CD4-positive, alpha-beta T cell treated with Interleukin-12 subunit alpha and Interleukin-12 subunit beta, for 1 hour (primary cell): ENCODE measurements around the gene EDARADD.
"Not testable (repeated sequence)": the region's sequence is repeated elsewhere in the genome, so short reads cannot be mapped to it uniquely, and the experiment has no call there.

Source experiments
- DNase-seq: peaks from one replicate; pipeline ENCODE4 v3.0.0-alpha.2; 2020

EDARADD gene

GRCh38 chr1:236440373-236440772 lies 46.3 kb downstream of the EDARADD start:
- DNase-seq = no peak

- no peak for DNase-seq
Observed at GRCh38 chr1:236450779-236451178, 56.7 kb downstream of the EDARADD start.

GRCh38 chr1:236451796-236452373 lies 57.8 kb downstream of the EDARADD start:
- peak; percentile 59 for DNase-seq

GRCh38 chr1:236455243-236455642 lies 61.2 kb downstream of the EDARADD start:
- DNase-seq = no peak

- no peak for DNase-seq
Observed at GRCh38 chr1:236457775-236458174, 63.7 kb downstream of the EDARADD start.

- no peak for DNase-seq
Observed at GRCh38 chr1:236458996-236459395, 64.9 kb downstream of the EDARADD start.

GRCh38 chr1:236460103-236460502 lies 66.0 kb downstream of the EDARADD start:
- DNase-seq = no peak

GRCh38 chr1:236464197-236464596 lies 70.1 kb downstream of the EDARADD start:
- DNase-seq = not testable (repeated sequence)

GRCh38 chr1:236465231-236465958 lies 71.3 kb downstream of the EDARADD start:
- no peak for DNase-seq

GRCh38 chr1:236465959-236466303 lies 71.8 kb downstream of the EDARADD start:
- DNase-seq = peak; percentile 16

GRCh38 chr1:236467327-236467641 lies 73.2 kb downstream of the EDARADD start:
- no peak for DNase-seq

- no peak for DNase-seq
Observed at GRCh38 chr1:236468625-236469024, 74.5 kb downstream of the EDARADD start.

- no peak for DNase-seq
Observed at GRCh38 chr1:236469466-236469865, 75.4 kb downstream of the EDARADD start.

GRCh38 chr1:236471096-236471495 lies 77.0 kb downstream of the EDARADD start:
- no peak for DNase-seq

- no peak for DNase-seq
Observed at GRCh38 chr1:236471653-236472052, 77.6 kb downstream of the EDARADD start.

- DNase-seq = no peak
Observed at GRCh38 chr1:236472850-236473788, 79.0 kb downstream of the EDARADD start.

- no peak for DNase-seq
Observed at GRCh38 chr1:236476019-236476418, 81.9 kb downstream of the EDARADD start.

GRCh38 chr1:236480758-236481436 lies 86.8 kb downstream of the EDARADD start:
- DNase-seq = no peak

- DNase-seq = no peak
Observed at GRCh38 chr1:236484310-236484971, 90.4 kb downstream of the EDARADD start.

GRCh38 chr1:236486356-236487002 lies 92.4 kb downstream of the EDARADD start:
- DNase-seq = no peak

GRCh38 chr1:236489161-236489560 lies 95.1 kb downstream of the EDARADD start:
- DNase-seq = not testable (repeated sequence)

- peak; percentile 56 for DNase-seq
Observed at GRCh38 chr1:236489710-236490377, 95.8 kb downstream of the EDARADD start.
